MM.1S (cell line): Measurements from ENCODE around the gene PLEKHO2.

ENCODE experiments used
- DNase-seq: peaks from one replicate; pipeline ENCODE4 v3.0.0-alpha.2; 2015
- H2AFZ ChIP-seq: fragments of 300-600 bp; sonication (generic); 2 replicates; pipeline ENCODE4 v1.6.0; 2016; ENCODE audit warnings: antibody characterized with exemption, low read length
- H3F3A ChIP-seq: fragments of 300-600 bp; sonication (generic); 2 replicates; pipeline ENCODE4 v1.6.1; 2016; ENCODE audit warnings: mild to moderate bottlenecking, antibody characterized with exemption, low read length, moderate library complexity, mixed read lengths; ENCODE audit not compliant: insufficient read depth
- H3K27ac ChIP-seq: fragments of 300-600 bp; sonication (generic); 2 replicates; pipeline ENCODE4 v1.5.1; 2016; ENCODE audit warnings: mild to moderate bottlenecking, low read length
- H3K27me3 ChIP-seq: fragments of 300-600 bp; sonication (generic); replicated peaks from 2 replicates; pipeline ENCODE4 v1.6.0; 2016; ENCODE audit warnings: low read length; ENCODE audit not compliant: insufficient read depth
- H3K36me3 ChIP-seq: fragments of 300-600 bp; sonication (generic); replicated peaks from 2 replicates; pipeline ENCODE4 v1.6.1; 2016; ENCODE audit warnings: mild to moderate bottlenecking, low read length, mixed read lengths; ENCODE audit not compliant: insufficient read depth
- H3K4me1 ChIP-seq: fragments of 300-600 bp; sonication (generic); 2 replicates; pipeline ENCODE4 v1.6.1; 2016; ENCODE audit warnings: low read length, mixed read lengths
- H3K4me2 ChIP-seq: fragments of 300-600 bp; sonication (generic); 2 replicates; pipeline ENCODE4 v1.6.0; 2016; ENCODE audit warnings: low read depth, low read length
- H3K4me3 ChIP-seq: fragments of 300-600 bp; sonication (generic); 2 replicates; pipeline ENCODE4 v1.5.1; 2016; ENCODE audit warnings: low read length, mixed read lengths
- H3K79me2 ChIP-seq: fragments of 300-600 bp; sonication (generic); 2 replicates; pipeline ENCODE4 v1.6.1; 2016; ENCODE audit warnings: mixed run types, low read length, mixed read lengths
- H3K9ac ChIP-seq: fragments of 300-600 bp; sonication (generic); 2 replicates; pipeline ENCODE4 v1.6.1; 2016; ENCODE audit warnings: low read length, mixed read lengths
- H3K9me2 ChIP-seq: fragments of 300-600 bp; sonication (generic); replicated peaks from 2 replicates; pipeline ENCODE4 v1.6.1; 2016; ENCODE audit warnings: mild to moderate bottlenecking, low read length, mixed read lengths; ENCODE audit not compliant: insufficient read depth
- H3K9me3 ChIP-seq: fragments of 300-600 bp; sonication (generic); replicated peaks from 2 replicates; pipeline ENCODE4 v1.6.1; 2016; ENCODE audit warnings: mild to moderate bottlenecking, low read length, mixed read lengths; ENCODE audit not compliant: insufficient read depth
- H4K20me1 ChIP-seq: fragments of 300-600 bp; sonication (generic); 2 replicates; pipeline ENCODE4 v1.6.1; 2016; ENCODE audit warnings: mild to moderate bottlenecking, low read length, moderate library complexity, mixed read lengths; ENCODE audit not compliant: insufficient read depth
- EZH2 ChIP-seq: fragments of 300-600 bp; sonication (generic); optimal IDR thresholded peaks from 2 replicates; pipeline ENCODE3; 2017; ENCODE audit warnings: low read depth, mild to moderate bottlenecking, antibody characterized with exemption, low read length, mixed read lengths
- EZH2phosphoT487 ChIP-seq: fragments of 300-600 bp; sonication (generic); IDR thresholded peaks from 2 replicates; pipeline ENCODE4 v1.6.1; 2018; ENCODE audit warnings: antibody characterized with exemption, low read length
- TF ChIP-seq, protein P1 (sequence below): fragments of 300-600 bp; sonication (generic); IDR thresholded peaks from 2 replicates; pipeline ENCODE4 v1.5.1; 2016; ENCODE audit warnings: antibody characterized with exemption, low read length, mixed read lengths

Gene PLEKHO2

DNA sequence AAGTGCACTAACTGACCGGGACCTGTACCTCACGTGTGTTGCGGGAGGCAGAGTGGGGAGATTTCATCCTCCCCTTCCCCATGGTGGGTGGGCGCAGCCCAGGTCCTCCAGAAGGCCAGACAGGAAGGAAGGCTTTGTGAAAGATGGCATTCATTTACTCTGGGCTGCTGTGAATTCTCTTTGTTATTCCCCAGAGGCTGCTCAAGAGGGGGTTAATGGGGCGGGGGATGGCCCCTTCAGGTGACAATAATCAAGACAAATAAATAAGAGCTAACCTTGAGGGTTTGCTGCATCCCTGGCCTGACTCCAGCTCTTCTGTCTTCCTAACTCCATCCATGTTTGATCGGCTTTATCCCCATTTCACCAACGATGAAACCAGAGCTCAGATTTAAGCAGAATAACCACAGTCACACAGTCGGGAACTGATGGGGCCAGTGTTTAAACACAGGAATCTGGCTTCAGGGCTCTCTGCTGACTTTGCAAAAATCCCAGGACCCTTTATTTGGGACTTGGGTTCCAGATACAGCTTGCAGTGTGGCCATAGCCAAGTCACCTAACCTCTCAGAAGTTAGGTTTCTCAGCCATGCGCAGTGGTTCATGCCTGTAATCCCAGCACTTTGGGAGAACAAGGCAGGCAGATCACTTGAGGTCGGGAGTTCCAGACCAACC, 32.8 kb upstream of the PLEKHO2 start:
- no peak overlapping the region for H3K4me2 ChIP-seq
- no peaks in the 10 kb centered on the region for H3K4me1 ChIP-seq
- DNase-seq: no peak

DNA sequence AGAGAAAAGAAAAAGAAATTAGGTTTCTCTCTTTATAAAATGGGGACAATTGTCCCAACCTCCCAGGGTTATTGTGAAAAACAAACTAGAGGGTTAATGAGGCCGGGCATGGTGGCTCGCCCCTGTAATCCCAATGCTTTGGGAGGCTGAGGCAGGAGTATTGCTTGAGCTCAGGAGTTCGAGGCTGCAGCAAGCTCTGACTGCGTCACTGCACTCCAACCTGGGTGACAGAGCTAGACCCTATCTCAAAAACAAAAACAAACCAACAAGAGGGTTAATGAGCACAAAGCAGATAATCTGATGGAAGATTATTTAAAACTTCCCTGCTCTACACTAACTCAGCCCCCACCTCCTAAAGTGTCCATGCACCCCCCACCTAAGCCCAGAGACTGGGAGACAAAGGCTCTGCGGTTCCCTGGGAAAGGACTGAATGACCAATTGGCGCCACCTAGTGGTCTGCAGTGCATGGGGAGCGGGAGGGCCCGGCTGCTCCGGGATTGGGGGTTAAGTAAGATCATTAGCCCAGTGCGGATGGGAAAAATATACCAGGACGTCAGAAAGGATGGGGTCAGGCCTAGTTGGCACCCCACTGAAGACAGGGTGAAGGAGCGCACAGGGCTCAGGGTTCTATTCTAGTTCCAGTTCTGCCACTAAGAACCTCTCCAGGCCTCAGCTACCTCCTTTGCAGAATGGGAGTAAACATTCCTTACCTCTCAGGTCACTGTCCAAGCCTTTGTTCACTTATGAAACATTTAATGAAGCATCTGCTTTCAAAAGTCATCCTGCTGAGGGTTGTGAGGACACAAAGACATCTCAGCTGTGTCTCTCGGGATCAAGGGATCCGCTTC, 31.8 kb upstream of the PLEKHO2 start:
- 0 out of 2 replicates have a peak overlapping the region, but pooled peaks have one; percentile 4 for H2AFZ ChIP-seq
- H3K4me1 ChIP-seq: no peaks in the 10 kb centered on the region
- no peak overlapping the region for H3K9ac ChIP-seq

More for the DNA sequence above, 32.8 kb upstream of the PLEKHO2 start:
- H3K9me3 ChIP-seq: no peaks in the 10 kb centered on the region
- H3K9ac ChIP-seq: no peak overlapping the region
- H2AFZ ChIP-seq: no peak overlapping the region
- H3K79me2 ChIP-seq: no peaks in the 10 kb centered on the region
- H3K9me2 ChIP-seq: no peaks in the 10 kb centered on the region
- no peak for TF ChIP-seq EZH2phosphoT487
- TF ChIP-seq EZH2: no peak
- TF ChIP-seq, protein P1, sequence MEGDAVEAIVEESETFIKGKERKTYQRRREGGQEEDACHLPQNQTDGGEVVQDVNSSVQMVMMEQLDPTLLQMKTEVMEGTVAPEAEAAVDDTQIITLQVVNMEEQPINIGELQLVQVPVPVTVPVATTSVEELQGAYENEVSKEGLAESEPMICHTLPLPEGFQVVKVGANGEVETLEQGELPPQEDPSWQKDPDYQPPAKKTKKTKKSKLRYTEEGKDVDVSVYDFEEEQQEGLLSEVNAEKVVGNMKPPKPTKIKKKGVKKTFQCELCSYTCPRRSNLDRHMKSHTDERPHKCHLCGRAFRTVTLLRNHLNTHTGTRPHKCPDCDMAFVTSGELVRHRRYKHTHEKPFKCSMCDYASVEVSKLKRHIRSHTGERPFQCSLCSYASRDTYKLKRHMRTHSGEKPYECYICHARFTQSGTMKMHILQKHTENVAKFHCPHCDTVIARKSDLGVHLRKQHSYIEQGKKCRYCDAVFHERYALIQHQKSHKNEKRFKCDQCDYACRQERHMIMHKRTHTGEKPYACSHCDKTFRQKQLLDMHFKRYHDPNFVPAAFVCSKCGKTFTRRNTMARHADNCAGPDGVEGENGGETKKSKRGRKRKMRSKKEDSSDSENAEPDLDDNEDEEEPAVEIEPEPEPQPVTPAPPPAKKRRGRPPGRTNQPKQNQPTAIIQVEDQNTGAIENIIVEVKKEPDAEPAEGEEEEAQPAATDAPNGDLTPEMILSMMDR: no peak
- H3K4me3 ChIP-seq: no peak overlapping the region
- H3K36me3 ChIP-seq: no peaks in the 10 kb centered on the region
- 0 out of 2 replicates have a peak, but pooled peaks cover 3% of the 10 kb centered on the region for H3K27me3 ChIP-seq
- no peak overlapping the region for H3K27ac ChIP-seq
- H3F3A ChIP-seq: no peaks in the 10 kb centered on the region
- H4K20me1 ChIP-seq: no peaks in the 10 kb centered on the region

DNA sequence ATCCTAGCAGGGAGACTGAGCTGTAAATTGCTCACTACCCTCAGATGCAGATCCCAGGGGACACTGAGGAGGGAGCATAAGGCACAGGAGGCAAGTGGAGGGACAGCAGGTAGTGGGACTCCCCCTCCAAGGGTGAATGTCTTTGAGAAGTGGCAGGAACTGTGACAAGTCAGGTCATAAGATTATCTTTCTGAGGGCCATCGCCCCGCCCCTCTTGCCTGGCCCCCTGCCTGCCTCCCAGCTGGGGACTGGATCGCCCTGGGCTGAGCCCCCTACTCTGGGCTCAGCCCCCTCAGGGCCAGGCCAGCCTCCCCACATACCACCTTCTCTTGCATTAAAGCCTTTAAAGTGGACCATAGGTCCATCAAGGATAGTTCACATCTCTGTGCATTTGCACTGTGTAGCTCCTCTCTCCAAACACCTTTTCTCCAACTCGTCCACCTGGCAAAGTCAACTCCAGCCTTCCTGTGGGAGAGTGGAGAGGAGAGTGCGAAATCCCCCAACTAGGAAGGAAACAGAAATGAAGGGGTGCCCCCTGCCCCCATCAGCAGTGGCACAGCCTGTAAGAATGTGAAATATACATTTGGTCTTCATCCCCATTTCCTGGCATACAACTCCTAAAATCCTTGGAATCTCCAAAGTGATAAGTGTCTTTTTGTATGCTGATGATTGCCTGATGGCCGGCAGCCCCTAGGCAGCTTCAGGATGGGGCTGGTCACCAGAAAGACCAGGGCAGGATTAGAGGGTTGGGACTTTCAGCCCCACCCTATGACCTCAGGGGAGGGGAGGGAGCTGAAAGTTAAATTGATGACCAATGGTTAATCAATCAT, 31.0 kb upstream of the PLEKHO2 start:
- no peak for DNase-seq
- no peak overlapping the region for H3K4me2 ChIP-seq
- no peaks in the 10 kb centered on the region for H3F3A ChIP-seq
- H3K9me2 ChIP-seq: no peaks in the 10 kb centered on the region
- H4K20me1 ChIP-seq: no peaks in the 10 kb centered on the region
- no peaks in the 10 kb centered on the region for H3K79me2 ChIP-seq
- no peak overlapping the region for H2AFZ ChIP-seq
- TF ChIP-seq EZH2: no peak
- TF ChIP-seq EZH2phosphoT487: no peak
- TF ChIP-seq, protein P1: no peak
- no peak overlapping the region for H3K4me3 ChIP-seq
- H3K27ac ChIP-seq: no peak overlapping the region
- H3K27me3 ChIP-seq: 0 out of 2 replicates have a peak, but pooled peaks cover 3% of the 10 kb centered on the region
- H3K4me1 ChIP-seq: no peaks in the 10 kb centered on the region
- no peaks in the 10 kb centered on the region for H3K9me3 ChIP-seq
- H3K36me3 ChIP-seq: no peaks in the 10 kb centered on the region
- H3K9ac ChIP-seq: no peak overlapping the region

More for the DNA sequence above, 31.8 kb upstream of the PLEKHO2 start:
- no peak overlapping the region for H3K4me3 ChIP-seq
- no peaks in the 10 kb centered on the region for H3K36me3 ChIP-seq
- no peak for TF ChIP-seq EZH2
- TF ChIP-seq EZH2phosphoT487: no peak
- TF ChIP-seq, protein P1: peak; percentile 97
- H4K20me1 ChIP-seq: no peaks in the 10 kb centered on the region
- no peaks in the 10 kb centered on the region for H3K79me2 ChIP-seq
- H3K4me2 ChIP-seq: no peak overlapping the region
- H3K9me3 ChIP-seq: no peaks in the 10 kb centered on the region
- peak; percentile 59 for DNase-seq
- H3K9me2 ChIP-seq: no peaks in the 10 kb centered on the region
- 0 out of 2 replicates have a peak, but pooled peaks cover 3% of the 10 kb centered on the region for H3K27me3 ChIP-seq
- H3K27ac ChIP-seq: no peak overlapping the region
- no peaks in the 10 kb centered on the region for H3F3A ChIP-seq
